ENCODE measurements around the gene AP5B1. TPM values are rescaled to one million over a fixed set of nuclear protein-coding genes. Genes with fewer than 3 reads are reported as not detected.

AP5B1 gene
- total RNA-seq, 1 donor from 2014 or later, result 10.2 TPM

- DNase-seq (ENCODE audit: low read depth), result no peak
These were observed 20.6 kb upstream of the AP5B1 start for GRCh38 chr11:65801153-65801987.

- no peak for DNase-seq (ENCODE audit: low read depth)
These were observed 18.1 kb upstream of the AP5B1 start for GRCh38 chr11:65798882-65799281.

- DNase-seq (ENCODE audit: low read depth), result no peak
These were observed 16.9 kb upstream of the AP5B1 start for GRCh38 chr11:65797711-65798110.

- no peak for DNase-seq (ENCODE audit: low read depth)
These were observed 16.2 kb upstream of the AP5B1 start for GRCh38 chr11:65796726-65797601.

- no peak for DNase-seq (ENCODE audit: low read depth)
These were observed 14.1 kb upstream of the AP5B1 start for GRCh38 chr11:65794570-65795510.

- no peak for DNase-seq (ENCODE audit: low read depth)
These were observed 13.0 kb upstream of the AP5B1 start for GRCh38 chr11:65793625-65794400.

GRCh38 chr11:65793144-65793581, 12.4 kb upstream of the AP5B1 start:
- no peak for DNase-seq (ENCODE audit: low read depth)

- DNase-seq (ENCODE audit: low read depth), result no peak
These were observed 11.7 kb upstream of the AP5B1 start for GRCh38 chr11:65792456-65792855.

- DNase-seq (ENCODE audit: low read depth), result no peak
These were observed 11.0 kb upstream of the AP5B1 start for GRCh38 chr11:65791719-65792213.

- no peak for DNase-seq (ENCODE audit: low read depth)
These were observed 10.3 kb upstream of the AP5B1 start for GRCh38 chr11:65790902-65791650.

- no peak for DNase-seq (ENCODE audit: low read depth)
These were observed 9.5 kb upstream of the AP5B1 start for GRCh38 chr11:65790104-65790901.

- no peak for DNase-seq (ENCODE audit: low read depth)
These were observed 8.7 kb upstream of the AP5B1 start for GRCh38 chr11:65789230-65790103.

- no peak for DNase-seq (ENCODE audit: low read depth)
These were observed 8.0 kb upstream of the AP5B1 start for GRCh38 chr11:65788821-65789220.

- no peak for DNase-seq (ENCODE audit: low read depth)
These were observed 7.2 kb upstream of the AP5B1 start for GRCh38 chr11:65787649-65788622.

- DNase-seq (ENCODE audit: low read depth), result no peak
These were observed 6.2 kb upstream of the AP5B1 start, which contains the start of gene OVOL1 for GRCh38 chr11:65786786-65787636. OVOL1 (plus strand) TSS chr11:65787063; CDS start chr11:65787374, 311 bp downstream.
